HG03196 (cell line): ENCODE results near the gene IRF8.
"Not testable (repeated sequence)": the region's sequence is repeated elsewhere in the genome, so short reads cannot be mapped to it uniquely, and the experiment has no call there.

Experiments
- ATAC-seq: cut with Tn5 transposase; IDR thresholded peaks from one replicate; pipeline ENCODE4 v1.9.1; 2021; ENCODE audit not compliant: unreplicated experiment

IRF8 gene

DNA sequence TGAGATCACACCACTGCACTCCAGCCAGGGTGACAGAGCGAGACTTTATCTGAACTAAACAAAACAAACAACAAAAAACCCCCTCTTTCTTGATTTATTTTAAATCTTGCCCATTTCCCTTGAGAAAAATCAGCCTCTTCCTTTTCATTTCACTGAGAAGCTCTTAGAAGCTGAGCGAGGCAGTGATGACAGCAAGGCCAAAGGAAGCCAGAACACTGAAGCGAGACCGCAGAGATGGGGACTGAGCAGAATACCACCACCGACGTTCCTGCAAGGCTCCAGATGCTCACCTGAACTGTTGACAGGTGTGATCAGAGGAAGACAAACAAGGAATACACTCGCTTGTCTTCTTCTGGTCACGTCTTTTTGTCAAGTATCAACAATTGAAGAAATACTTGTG lies 30.5 kb upstream of the IRF8 start:
- no peak for ATAC-seq

- ATAC-seq, result no peak
Observed at GRCh38 chr16:85869206-85869605, 29.8 kb upstream of the IRF8 start.

GRCh38 chr16:85869785-85870558 lies 29.0 kb upstream of the IRF8 start:
- peak; percentile 10 for ATAC-seq

DNA sequence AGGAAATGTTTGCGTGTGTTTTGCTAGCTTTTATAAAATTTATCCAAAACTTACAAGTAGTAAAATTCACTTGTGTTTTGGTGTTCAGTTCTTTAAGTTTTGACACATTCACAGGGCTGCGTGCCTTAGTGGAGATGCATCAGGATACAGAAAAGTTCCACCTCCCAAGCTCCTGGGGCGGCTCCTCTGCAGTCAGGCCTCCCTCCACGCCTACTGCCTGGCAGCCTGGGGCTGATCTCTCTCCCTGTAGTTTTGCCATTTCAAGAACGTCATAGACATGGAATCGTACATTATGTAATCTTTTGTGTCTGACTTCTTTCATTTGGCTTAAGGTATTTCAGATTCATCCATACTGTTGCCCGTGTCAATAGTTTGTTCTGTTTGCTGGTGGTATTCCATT lies 27.2 kb upstream of the IRF8 start:
- no peak for ATAC-seq

GRCh38 chr16:85872734-85873133 lies 26.2 kb upstream of the IRF8 start:
- no peak for ATAC-seq

DNA sequence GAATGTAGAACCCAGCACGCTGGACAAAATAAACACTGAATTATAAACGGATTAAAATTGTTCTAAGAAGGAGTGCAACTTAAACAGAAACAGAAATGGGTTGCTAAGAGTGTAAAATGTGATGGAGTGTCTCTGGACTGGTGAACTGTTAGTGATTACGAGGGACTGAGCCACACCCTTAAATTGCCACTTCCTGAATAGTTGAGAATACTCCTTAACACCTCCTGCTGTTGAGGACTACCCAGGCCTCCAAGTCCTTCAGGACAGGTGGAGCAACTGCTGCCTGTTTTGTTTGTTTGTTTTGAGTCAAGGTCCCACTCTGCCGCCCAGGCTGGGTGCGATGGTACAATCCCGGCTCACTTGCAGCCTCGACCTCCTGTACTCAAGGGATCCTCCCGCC lies 25.8 kb upstream of the IRF8 start:
- ATAC-seq, result no peak

- not testable (repeated sequence) for ATAC-seq
Observed at GRCh38 chr16:85874031-85874430, 24.9 kb upstream of the IRF8 start.

GRCh38 chr16:85878407-85878806 lies 20.6 kb upstream of the IRF8 start:
- ATAC-seq, result no peak

GRCh38 chr16:85878875-85879274 lies 20.1 kb upstream of the IRF8 start:
- no peak for ATAC-seq

GRCh38 chr16:85879549-85879948 lies 19.4 kb upstream of the IRF8 start:
- ATAC-seq, result no peak

DNA sequence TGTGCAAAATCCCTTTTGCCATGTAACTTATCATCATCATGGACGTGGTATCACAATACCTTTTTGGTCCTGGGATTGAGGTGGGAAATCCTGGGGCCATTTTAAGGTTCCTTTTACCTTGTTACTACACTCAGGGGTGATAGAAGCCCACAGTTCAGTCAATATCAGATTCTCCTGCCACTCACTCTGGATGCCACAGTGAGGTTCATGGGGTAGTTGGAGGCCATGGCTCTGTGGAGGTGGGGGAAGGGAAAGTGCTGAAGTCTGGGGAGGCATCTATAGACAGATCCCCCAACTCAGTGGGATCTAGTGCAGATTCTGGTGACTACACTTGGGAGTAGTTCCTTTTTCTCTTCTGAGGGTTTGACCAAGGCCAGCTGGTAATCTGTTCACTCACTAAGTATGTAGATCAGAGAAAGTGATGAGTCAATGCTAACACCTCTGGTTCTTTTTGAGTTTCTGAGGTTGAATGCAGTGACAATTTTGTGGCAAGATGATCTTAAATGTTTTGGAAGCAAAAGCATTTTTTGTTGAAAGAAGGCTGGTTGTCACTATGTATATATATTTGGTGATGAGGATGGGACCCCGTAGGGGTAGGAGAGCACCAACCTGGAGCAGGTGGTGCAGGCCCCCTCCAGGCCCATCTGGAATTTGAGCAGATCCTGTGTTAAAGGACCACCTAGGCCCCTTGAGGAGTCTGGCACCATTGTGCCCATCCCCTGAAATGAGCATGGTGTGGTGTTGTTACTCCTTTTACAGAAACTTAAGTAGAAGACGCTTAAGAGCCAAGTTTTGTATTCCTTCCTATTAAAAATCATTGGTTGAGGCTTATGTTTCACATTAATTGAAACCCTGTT lies 18.8 kb upstream of the IRF8 start:
- ATAC-seq, result peak; percentile 77

DNA sequence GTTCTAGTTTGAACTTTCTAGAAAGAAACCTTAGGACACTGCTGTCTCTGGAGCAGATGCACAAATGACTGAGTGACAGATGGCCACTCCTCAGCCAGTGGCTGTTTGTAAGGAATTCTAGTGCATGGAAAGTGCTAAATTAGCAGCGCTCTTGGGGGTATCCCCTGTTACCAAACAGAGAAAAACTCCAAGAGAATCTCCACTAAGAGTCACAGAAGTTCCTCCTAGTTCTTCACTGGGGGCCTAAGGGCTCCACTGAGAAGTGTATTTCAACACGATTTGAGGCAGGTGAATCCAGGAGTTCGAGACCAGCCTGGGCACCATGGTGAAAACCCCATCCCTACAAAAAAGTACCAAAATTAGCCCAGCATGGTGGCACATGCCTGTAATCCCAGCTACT lies 18.1 kb upstream of the IRF8 start:
- no peak for ATAC-seq

- no peak for ATAC-seq
Observed at GRCh38 chr16:85881436-85881835, 17.5 kb upstream of the IRF8 start.

GRCh38 chr16:85882181-85882810 lies 16.7 kb upstream of the IRF8 start:
- ATAC-seq, result no peak

DNA sequence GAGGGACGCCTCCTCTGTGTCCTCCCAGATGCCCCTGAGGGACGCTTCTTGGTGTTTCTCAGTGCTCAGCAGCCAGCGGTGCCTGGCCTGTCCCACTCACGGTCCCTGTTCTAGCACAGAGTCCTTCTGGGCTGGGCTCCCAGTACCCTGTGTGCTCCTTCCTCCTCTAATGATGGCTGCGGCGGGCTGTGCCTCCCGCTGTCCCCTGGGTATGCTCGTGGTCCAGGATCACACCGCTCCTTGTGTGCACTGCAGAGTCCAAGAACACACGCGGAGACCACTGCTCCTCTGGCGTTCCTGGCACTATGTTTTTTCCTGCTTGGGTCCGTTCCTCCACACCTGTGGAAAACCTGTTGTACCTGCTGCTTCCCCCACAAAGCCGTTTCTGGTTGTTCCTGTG lies 15.1 kb upstream of the IRF8 start:
- no peak for ATAC-seq

DNA sequence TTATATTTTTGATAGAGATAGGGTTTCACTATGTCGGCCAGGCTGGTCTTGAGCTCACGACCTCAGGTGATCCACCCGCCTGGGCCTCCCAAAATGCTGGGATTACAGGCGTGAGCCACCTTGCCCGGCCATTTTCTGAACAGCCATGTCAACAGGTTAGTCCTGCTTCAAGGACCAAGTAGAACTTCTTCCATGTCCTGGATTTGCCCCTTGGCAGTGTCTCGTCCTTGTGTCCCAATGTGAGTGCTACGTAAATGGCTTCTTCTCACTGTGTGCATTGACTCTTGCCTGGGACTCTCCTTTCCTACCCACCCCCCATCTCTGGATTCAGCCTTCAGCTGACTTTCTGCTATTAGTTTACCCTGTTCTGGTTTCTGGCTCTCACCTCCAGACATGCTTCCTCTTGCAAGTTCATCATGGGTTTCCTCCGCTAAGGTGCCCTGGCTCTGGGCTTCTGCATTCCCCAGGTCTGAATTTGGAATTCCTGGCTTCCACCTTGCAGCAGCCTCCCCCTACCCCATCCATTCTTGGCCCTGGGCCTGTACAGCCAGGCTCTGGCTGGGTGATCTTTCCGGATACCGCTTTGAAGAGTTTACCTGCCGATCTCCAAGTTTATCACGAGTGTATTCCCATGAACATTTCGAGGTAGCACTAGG lies 14.0 kb upstream of the IRF8 start:
- no peak for ATAC-seq

GRCh38 chr16:85885537-85885936 lies 13.4 kb upstream of the IRF8 start:
- no peak for ATAC-seq

DNA sequence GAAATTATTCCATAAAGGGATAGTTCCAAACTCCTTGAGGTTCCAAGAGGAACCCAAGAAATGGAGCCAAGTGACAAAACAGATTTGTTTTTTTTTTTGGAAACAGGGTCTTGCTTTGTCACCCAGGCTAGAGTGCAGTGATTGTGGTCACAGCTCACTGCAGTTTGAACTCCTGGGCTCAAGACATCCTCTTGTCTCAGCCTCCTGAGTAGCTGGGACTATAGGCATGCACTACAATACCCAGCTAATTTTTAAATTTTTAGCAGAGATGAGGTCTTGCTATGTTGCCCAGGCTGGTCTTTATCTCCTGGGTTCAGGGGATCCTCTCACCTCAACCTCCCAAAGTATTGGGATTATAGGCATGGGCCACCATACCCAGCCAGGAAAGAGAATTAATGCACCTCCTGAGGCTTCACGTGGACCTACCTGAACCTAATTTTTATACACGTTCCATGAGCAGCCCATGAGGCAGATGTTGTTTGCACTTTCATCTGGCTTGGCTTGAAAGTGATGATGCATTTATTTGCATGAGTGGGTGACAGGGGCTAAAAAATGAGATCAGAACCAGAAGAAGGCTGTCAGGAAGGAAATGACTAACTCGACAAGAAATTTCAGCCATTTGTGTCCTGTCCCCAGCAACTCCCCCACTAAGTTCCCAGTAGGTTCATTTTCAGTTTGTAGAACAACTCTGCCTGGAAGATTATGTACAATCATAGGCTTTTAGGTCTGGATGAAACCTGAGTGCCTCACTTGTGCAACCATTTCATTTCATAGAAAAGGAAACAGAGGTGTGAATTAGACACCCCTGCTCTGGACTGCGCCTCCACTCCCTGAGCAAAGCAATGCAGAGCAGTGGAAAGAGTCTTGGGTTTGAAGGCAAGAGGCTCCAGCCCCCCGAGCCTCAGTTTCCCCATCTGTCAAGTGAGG lies 10.3 kb upstream of the IRF8 start:
- peak; percentile 89 for ATAC-seq

DNA sequence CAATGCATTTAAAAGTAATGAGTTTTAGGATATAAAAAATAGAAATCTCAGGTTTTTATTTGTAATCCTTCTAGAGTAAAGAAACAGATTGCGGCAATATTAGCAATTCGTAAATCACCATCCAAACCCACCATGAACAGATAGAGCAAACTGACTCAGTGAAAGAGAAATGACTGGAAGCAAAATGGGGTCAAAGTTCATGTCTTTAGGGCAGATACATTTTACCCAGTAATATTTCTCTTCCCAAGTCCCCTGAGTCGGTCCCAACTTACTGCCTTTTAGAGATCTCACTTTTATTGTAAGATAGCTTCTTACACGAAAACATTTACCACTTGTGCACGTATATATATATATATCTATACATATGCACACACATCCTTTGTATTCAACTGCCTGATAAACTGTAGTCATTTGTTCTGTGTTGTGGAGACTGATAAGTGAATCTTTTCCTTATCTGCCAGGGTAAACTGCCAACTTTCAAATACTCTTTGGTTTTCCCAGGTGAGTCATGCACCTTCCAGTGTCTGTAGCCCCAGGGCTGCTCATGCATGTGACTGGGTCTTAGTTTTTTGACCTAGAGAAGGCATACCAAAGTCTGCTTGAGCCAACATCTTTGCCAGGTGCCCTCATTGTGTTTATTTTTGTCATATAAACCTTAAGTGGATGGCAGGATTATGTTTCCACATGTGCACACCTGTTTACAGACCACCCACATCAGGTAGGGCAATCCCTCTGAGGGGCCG lies 7.8 kb upstream of the IRF8 start:
- ATAC-seq, result no peak

- ATAC-seq, result no peak
Observed at GRCh38 chr16:85891776-85892166, 7.2 kb upstream of the IRF8 start.
